K562 (cell line): Measurements from ENCODE around the gene ZNF26. TPM values are rescaled to one million over a fixed set of nuclear protein-coding genes. Genes with fewer than 3 reads are reported as not detected.

ENCODE experiments used
- ATAC-seq: fragments of 200-7000 bp; cut with Tn5 transposase; 3 replicates; pipeline ENCODE4 v1.9.1; 2020; ENCODE audit warnings: moderate library complexity
- BruUV-seq: library from RNA; stranded (reverse); fragments of 400-500 nt; replicated peaks from 2 replicates; lab custom pipeline; 2021; lab: Mats Ljungman, UMichigan
- CTCF ChIA-PET: fragments of 300-600 bp; formaldehyde crosslinking; extraction: SDS; loops from one replicate; lab custom pipeline; 2021; ENCODE audit warnings: low intra/inter-chr PET ratio; lab: Yijun Ruan, JAX
- POLR2A ChIA-PET: fragments of 300-600, 350-650 bp; sonication (Branson Sonifier 250); formaldehyde crosslinking; extraction: SDS; loops from one replicate; lab custom pipeline; 2021; ENCODE audit warnings: antibody characterized with exemption, inconsistent platforms; lab: Yijun Ruan, JAX
- DNase-seq, 4 experiments: peaks; one replicate each; pipeline versions ENCODE4 v3.0.0 to v3.0.0-alpha.2; 2011 to 2018; ENCODE audit warnings: low spot score in 3 of 4, mixed read lengths in 3 of 4; ENCODE audit errors: extremely low read depth in 1 of 4
- FAIRE-seq: peaks from 2 replicates; lab custom pipeline; 2011; peaks lifted over from hg19 to GRCh38; lab: Jason Lieb, UNC
- H2AFZ ChIP-seq: 2 replicates; pipeline ENCODE4 v1.6.0; 2011; ENCODE audit warnings: low read depth, low read length, control low read depth, inconsistent platforms
- H3K27ac ChIP-seq: fragments of 200-600 bp; 3 replicates; pipeline ENCODE4 v1.8.0; 2011; ENCODE audit warnings: low read depth, mild to moderate bottlenecking, control low read depth, inconsistent platforms, low read length, moderate library complexity, mixed read lengths; ENCODE audit errors: extremely low read depth
- H3K27me3 ChIP-seq, 2 experiments: fragments of 300-600 bp in 1 of 2; 2 replicates in 1 of 2; 3 replicates in 1 of 2; pipeline versions ENCODE4 v1.6.0 to v1.8.0; 2011; ENCODE audit warnings: inconsistent platforms in 2 of 2, low read length in 2 of 2, mild to moderate bottlenecking in 1 of 2, mixed read lengths in 1 of 2, moderate library complexity in 1 of 2; ENCODE audit not compliant: control insufficient read depth in 2 of 2, insufficient read depth in 2 of 2
- H3K36me3 ChIP-seq: fragments of 300-600 bp; 3 replicates; pipeline ENCODE4 v1.8.0; 2011; ENCODE audit warnings: mild to moderate bottlenecking, low read length, inconsistent platforms; ENCODE audit not compliant: control insufficient read depth, insufficient read depth
- H3K4me1 ChIP-seq, 2 experiments: fragments of 200-600 bp in 1 of 2; replicated peaks in 1 of 2; 2 replicates in 1 of 2; 3 replicates in 1 of 2; pipeline versions ENCODE4 v1.5.1 to v1.8.0; 2011; ENCODE audit warnings: inconsistent platforms in 2 of 2, low read length in 2 of 2, mild to moderate bottlenecking in 1 of 2, mixed read lengths in 1 of 2, moderate library complexity in 1 of 2; ENCODE audit not compliant: control insufficient read depth in 2 of 2, insufficient read depth in 2 of 2
- H3K4me2 ChIP-seq: 2 replicates; pipeline ENCODE4 v1.6.1; 2011; ENCODE audit warnings: low read length, control low read depth, inconsistent platforms, mixed read lengths; ENCODE audit not compliant: insufficient read depth
- H3K4me3 ChIP-seq: fragments of 200-600 bp; sonication (generic), shearing (Covaris generic); 2 replicates; pipeline ENCODE4 v1.5.1; 2016; ENCODE audit warnings: control low read depth, inconsistent platforms
- H3K79me2 ChIP-seq: fragments of 200-600 bp; 3 replicates; pipeline ENCODE4 v1.8.0; 2011; ENCODE audit warnings: low read length, inconsistent platforms; ENCODE audit not compliant: control insufficient read depth, insufficient read depth
- H3K9ac ChIP-seq, 2 experiments: 2 replicates each; pipeline versions ENCODE4 v1.6.0 to v1.6.1; 2011; ENCODE audit warnings: low read depth in 2 of 2, low read length in 2 of 2, control low read depth in 1 of 2, inconsistent platforms in 1 of 2, mild to moderate bottlenecking in 1 of 2, mixed read lengths in 1 of 2; ENCODE audit not compliant: insufficient read depth in 1 of 2
- H3K9me1 ChIP-seq: one replicate; pipeline ENCODE4 v1.6.0; 2011; ENCODE audit warnings: inconsistent platforms, mild to moderate bottlenecking, low read length, moderate library complexity; ENCODE audit not compliant: control insufficient read depth, insufficient read depth
- H3K9me3 ChIP-seq: replicated peaks from 2 replicates; pipeline ENCODE4 v1.5.1; 2011; ENCODE audit warnings: low read depth, low read length, inconsistent platforms; ENCODE audit not compliant: control insufficient read depth, insufficient read depth
- H4K20me1 ChIP-seq: replicated peaks from 2 replicates; pipeline ENCODE4 v1.6.1; 2011; ENCODE audit warnings: low read length, inconsistent platforms, mixed read lengths; ENCODE audit not compliant: control insufficient read depth, insufficient read depth
- DNMT1 ChIP-seq: fragments of 450-650 bp; IDR thresholded peaks from 2 replicates; pipeline ENCODE4 v1.6.1; 2016; ENCODE audit warnings: antibody characterized with exemption, mild to moderate bottlenecking
- ETS1 ChIP-seq: conservative IDR thresholded peaks from 2 replicates; pipeline ENCODE4 v1.6.1; 2011; ENCODE audit warnings: low read depth, mild to moderate bottlenecking, low read length; ENCODE audit not compliant: control insufficient read depth
- HDAC8 ChIP-seq: fragments of 450-650 bp; IDR thresholded peaks from 2 replicates; pipeline ENCODE4 v1.6.1; 2016; ENCODE audit warnings: mild to moderate bottlenecking, missing genetic modification characterization, moderate library complexity, missing compliant biosample characterization
- HMBOX1 ChIP-seq: sonication (generic); IDR thresholded peaks from 2 replicates; pipeline ENCODE4 v1.6.1; 2016
- HMG20B ChIP-seq: fragments of 250-450 bp; sonication (Bioruptor Pico); IDR thresholded peaks from 2 replicates; pipeline ENCODE4 v1.5.0; 2021; ENCODE audit warnings: mild to moderate bottlenecking
- SAP30 ChIP-seq: fragments of 200-600 bp; sonication (generic); IDR thresholded peaks from 2 replicates; pipeline ENCODE4 v1.6.1; 2012; ENCODE audit warnings: borderline replicate concordance, low read depth, mild to moderate bottlenecking, moderate library complexity, low read length, control low read depth, inconsistent platforms; ENCODE audit not compliant: insufficient read depth, poor library complexity, severe bottlenecking
- SNRNP70 ChIP-seq: fragments of 200-400 bp; formaldehyde crosslinking; optimal IDR thresholded peaks from 2 replicates; pipeline ENCODE3; 2017; ENCODE audit warnings: low read depth, low read length
- STAT5A ChIP-seq: IDR thresholded peaks from 2 replicates; pipeline ENCODE4 v1.6.1; 2012; ENCODE audit warnings: low read length, inconsistent platforms, borderline replicate concordance
- TBL1XR1 ChIP-seq, 2 experiments: IDR thresholded peaks; 2 replicates each; pipeline ENCODE4 v1.6.1; 2012; ENCODE audit warnings: improper control_type of control experiment in 2 of 2, low read length in 2 of 2, mild to moderate bottlenecking in 1 of 2
- ZNF146 ChIP-seq: IDR thresholded peaks from one replicate; pipeline ENCODE4 v1.6.1; 2018; ENCODE audit warnings: missing compliant biosample characterization; ENCODE audit not compliant: unreplicated experiment
- ZNF766 ChIP-seq: fragments of 200-800 bp; sonication (Bioruptor generic); conservative IDR thresholded peaks from 2 replicates; pipeline ENCODE4 v1.6.1; 2016; ENCODE audit warnings: missing genetic modification characterization, missing compliant biosample characterization
- WGBS: fragments of 100-300 bp; shearing (Covaris generic); methylation state at CpG from one replicate; pipeline ENCODE4 v1.1.6; 2016; ENCODE audit warnings: low coverage, mixed read lengths; ENCODE audit not compliant: insufficient coverage; ENCODE audit errors: missing lambda C conversion rate; 5-methylcytosine and 5-hydroxymethylcytosine counted together
- in situ Hi-C: fragments of 300-500 bp; cut with MboI; formaldehyde crosslinking; loops from 4 replicates; pipeline ENCODE4 v1.15.0; 2018; ENCODE audit warnings: inconsistent platforms, mixed read lengths
- intact Hi-C: fragments of 100-400 bp; cut with micrococcal nuclease; formaldehyde crosslinking; loops from 2 replicates; pipeline ENCODE4 v1.14.2; 2022
- polyA plus RNA-seq, 8 experiments: library from polyadenylated mRNA; depleted of rRNA in 4 of 8; stranded (reverse) in 5 of 8; unstranded in 3 of 8; fragments of >200 nt; fragmentation: Nextera tagmentation in 2 of 8; fragmentation: Illumina TruSeq in 1 of 8; extraction: Ambion mirVana in 2 of 8; extraction: Trizol in 1 of 8; gene quantifications; 2 replicates each; pipeline versions ENCODE4 v1.2.1 to v1.2.3, GENCODE V29; 2011 to 2014; ENCODE audit warnings: inconsistent platforms in 1 of 8, missing spikeins in 1 of 8
- total RNA-seq, 7 experiments: library from RNA; depleted of rRNA in 6 of 7; stranded (reverse); fragments of >200 nt in 6 of 7; fragmentation: Illumina TruSeq in 2 of 7; extraction: Trizol in 2 of 7; gene quantifications; 2 replicates each; pipeline versions ENCODE4 v1.2.1 to v1.2.3, GENCODE V29; 2011 to 2021; ENCODE audit warnings: low replicate concordance in 1 of 7

ZNF26 gene
- total and polyA plus RNA-seq, 9 of the 15 experiments (the other 6 are each of a cell fraction or from before 2014, with no cell fraction given), result 1.2 to 14.1 (median 8.0) TPM

GRCh38 chr12:132954471-132955048 lies 31.6 kb upstream of the ZNF26 start:
- intact Hi-C loops, result no loop called here
- Histone ChIP-seq H3K27ac (no peak overlapping the region), H3K4me2 (no peak overlapping the region; the same call in 1 of the 2 replicates), H3K9me1 (no peaks in the 10 kb centered on the region), H3K9ac (no peak overlapping the region), H4K20me1 (no peaks in the 10 kb centered on the region), H3K36me3 (no peaks in the 10 kb centered on the region; the same call in 2 of the 3 replicates), H3K4me1 (peaks cover 2 to 3% of the 10 kb centered on the region in 2 experiments; a peak in 1 of 5 replicates), H3K79me2 (no peaks in the 10 kb centered on the region), H3K4me3 (no peak overlapping the region), H3K27me3 (no peaks in the 10 kb centered on the region; a peak in 1 of 5 replicates), H3K9me3 (peaks cover 21% of the 10 kb centered on the region), H2AFZ (no peak overlapping the region)
- BruUV-seq, result no TSS peak
- ATAC-seq, result no peak
- 17% methylated on average over 13 of the region's 14 CpGs for WGBS
- in situ Hi-C loops, result no loop called here
- DNase-seq, result no peak
- TF ChIP-seq SNRNP70 (no peak), HMBOX1 (no peak), DNMT1 (no peak), STAT5A (no peak), TBL1XR1 (IDR thresholded peaks at IDR 0.05; ENCODE audit: low read length in 2 of 2) (no peak), HMG20B (CRISPR knock-in tag) (no peak), ZNF146 (CRISPR knock-in tag) (no peak), SAP30 (no peak), ZNF766 (CRISPR knock-in tag) (no peak), ETS1 (no peak), HDAC8 (tag) (no peak)
- FAIRE-seq, result no peak
- ChIA-PET POLR2A (no interaction called here), CTCF (no interaction called here)
